Loucy (cell line): ENCODE measurements around the gene CLDN10.

ENCODE experiments used
- CTCF ChIP-seq: fragments of 200-600 bp; sonication (generic); conservative IDR thresholded peaks from 2 replicates; pipeline ENCODE4 v1.5.1; 2014; ENCODE audit warnings: mild to moderate bottlenecking, antibody characterized with exemption, low read length
- EZH2phosphoT487 ChIP-seq: fragments of 200-600 bp; IDR thresholded peaks from 2 replicates; pipeline ENCODE4 v1.6.1; 2018; ENCODE audit warnings: antibody characterized with exemption, mild to moderate bottlenecking, moderate library complexity, borderline replicate concordance

GRCh38 chr13:95547531-95548167 lies 4.9 kb upstream of the CLDN10 start:
- TF ChIP-seq CTCF (no peak), EZH2phosphoT487 (no peak)
